BLaER1 treated with 17β-estradiol and CSF1 and Interleukin-3, amounts not matched to agents 10 nM and 100 nM (cell line): ENCODE data around the gene ZSCAN16.

Source experiments
- H3K27ac ChIP-seq, 11 experiments: shearing (Covaris generic); formaldehyde crosslinking; 2 replicates each; pipeline ENCODE4 v1.8.1; 2022
- H3K27me3 ChIP-seq, 11 experiments: shearing (Covaris generic); formaldehyde crosslinking; 2 replicates each; pipeline ENCODE4 v1.8.1; 2022
- H3K36me3 ChIP-seq, 11 experiments: shearing (Covaris generic); formaldehyde crosslinking; 2 replicates each; pipeline ENCODE4 v1.8.1; 2022
- H3K4me1 ChIP-seq, 10 experiments: shearing (Covaris generic); formaldehyde crosslinking; 2 replicates each; pipeline ENCODE4 v1.8.1; 2022
- H3K4me2 ChIP-seq, 11 experiments: shearing (Covaris generic); formaldehyde crosslinking; 2 replicates each; pipeline ENCODE4 v1.8.1; 2022
- H3K4me3 ChIP-seq, 10 experiments: shearing (Covaris generic); formaldehyde crosslinking; 2 replicates each; pipeline ENCODE4 v1.8.1; 2022
- H3K9ac ChIP-seq, 11 experiments: shearing (Covaris generic); formaldehyde crosslinking; 2 replicates each; pipeline ENCODE4 v1.8.1; 2022
- H3K9me3 ChIP-seq, 11 experiments: shearing (Covaris generic); formaldehyde crosslinking; replicated peaks in 1 of 11; 2 replicates each; pipeline ENCODE4 v1.8.1; 2022
- H4K20me1 ChIP-seq, 11 experiments: shearing (Covaris generic); formaldehyde crosslinking; 2 replicates each; pipeline ENCODE4 v1.8.1; 2022
- Cebpa-rat ChIP-seq, 11 experiments: shearing (Covaris generic); IDR thresholded peaks; 2 replicates each; pipeline ENCODE4 v1.8.1; 2022

Gene ZSCAN16

DNA sequence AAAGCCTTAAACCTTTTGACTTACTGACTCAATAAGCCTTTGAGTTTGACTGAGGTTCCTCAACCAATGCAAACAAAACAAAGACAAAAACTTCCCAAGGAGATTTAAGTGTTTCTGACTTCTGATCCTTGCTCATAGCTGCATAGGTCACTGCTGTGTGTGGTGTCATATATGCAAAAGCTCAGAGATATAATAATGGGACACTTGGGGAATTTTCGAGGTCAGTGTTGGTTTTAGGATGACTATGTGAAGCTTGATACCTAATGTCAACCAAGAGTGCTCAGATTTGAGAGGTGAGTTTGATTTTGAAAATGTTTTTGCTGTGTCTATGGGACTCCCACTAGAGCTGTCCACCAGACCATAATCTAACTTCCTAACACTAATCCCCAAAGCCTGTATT, 43.5 kb downstream of the ZSCAN16 start:
- Histone ChIP-seq H3K4me2 (no peak overlapping the region), H3K27ac (no peak overlapping the region), H3K36me3 (peaks cover 0 to 9% (median 0%) of the 10 kb centered on the region in 11 experiments; a peak in 7 of 22 replicates), H3K4me3 (no peak overlapping the region), H3K4me1 (no peaks in the 10 kb centered on the region), H3K9me3 (peaks cover 0 to 9% (median 0%) of the 10 kb centered on the region in 11 experiments; a peak in 3 of 22 replicates), H3K27me3 (no peaks in the 10 kb centered on the region), H4K20me1 (no peaks in the 10 kb centered on the region), H3K9ac (no peak overlapping the region)
- no peak for TF ChIP-seq Cebpa-rat (IDR thresholded peaks at IDR 0.05)

DNA sequence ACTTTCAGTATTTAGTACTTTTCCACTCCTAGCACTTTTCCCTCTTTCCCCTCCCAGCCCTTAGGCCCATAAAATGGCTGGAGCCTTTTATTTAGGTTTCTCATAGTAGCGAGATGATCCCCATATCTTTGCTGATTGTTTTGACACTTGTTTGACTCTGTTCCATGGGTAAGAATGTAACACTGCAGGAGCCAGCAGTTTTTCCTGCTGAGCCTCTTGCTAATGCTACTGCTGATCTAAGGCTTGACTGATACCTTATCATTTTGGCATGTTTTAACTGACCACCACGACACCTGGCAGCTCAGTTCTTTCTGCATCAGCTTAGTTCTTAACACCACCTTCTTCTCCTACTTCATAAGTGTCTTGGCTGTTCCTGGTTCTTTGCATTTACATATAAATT, 46.9 kb downstream of the ZSCAN16 start:
- no peak overlapping the region for H3K4me2 ChIP-seq
- no peak for TF ChIP-seq Cebpa-rat (IDR thresholded peaks at IDR 0.05)
- H3K4me1 ChIP-seq: no peaks in the 10 kb centered on the region
- H4K20me1 ChIP-seq: no peaks in the 10 kb centered on the region
- H3K36me3 ChIP-seq: peaks cover 0 to 9% (median 0%) of the 10 kb centered on the region in 11 experiments; a peak in 7 of 22 replicates
- no peak overlapping the region for H3K4me3 ChIP-seq
- H3K27ac ChIP-seq: no peak overlapping the region
- no peaks in the 10 kb centered on the region for H3K27me3 ChIP-seq
- H3K9ac ChIP-seq: no peak overlapping the region
- peaks cover 0 to 19% (median 7%) of the 10 kb centered on the region in 11 experiments; a peak in 18 of 22 replicates for H3K9me3 ChIP-seq

GRCh38 chr6:28172006-28172405, 47.6 kb downstream of the ZSCAN16 start:
- Histone ChIP-seq H3K27me3 (no peaks in the 10 kb centered on the region), H3K4me2 (no peak overlapping the region)
- no peak for TF ChIP-seq Cebpa-rat (IDR thresholded peaks at IDR 0.05)

GRCh38 chr6:28176373-28176772, 52.0 kb downstream of the ZSCAN16 start:
- Histone ChIP-seq H3K4me3 (no peak overlapping the region), H3K27ac (no peak overlapping the region), H3K27me3 (no peaks in the 10 kb centered on the region), H3K4me1 (no peaks in the 10 kb centered on the region), H3K36me3 (peaks cover 0 to 4% (median 0%) of the 10 kb centered on the region in 11 experiments; a peak in 2 of 22 replicates), H3K9me3 (peaks cover 0 to 30% (median 17%) of the 10 kb centered on the region in 11 experiments; a peak in 21 of 22 replicates), H4K20me1 (no peaks in the 10 kb centered on the region), H3K9ac (no peak overlapping the region), H3K4me2 (no peak overlapping the region)
- no peak for TF ChIP-seq Cebpa-rat (IDR thresholded peaks at IDR 0.05)

More at GRCh38 chr6:28172006-28172405, 47.6 kb downstream of the ZSCAN16 start:
- H3K9me3 ChIP-seq: peaks cover 0 to 18% (median 11%) of the 10 kb centered on the region in 11 experiments; a peak in 19 of 22 replicates
- no peaks in the 10 kb centered on the region for H4K20me1 ChIP-seq
- no peak overlapping the region for H3K27ac ChIP-seq
- H3K4me3 ChIP-seq: no peak overlapping the region
- no peaks in the 10 kb centered on the region for H3K4me1 ChIP-seq
- H3K9ac ChIP-seq: no peak overlapping the region
- H3K36me3 ChIP-seq: peaks cover 0 to 7% (median 0%) of the 10 kb centered on the region in 11 experiments; a peak in 5 of 22 replicates
